Activated naive CD8-positive, alpha-beta T cell treated with anti-CD3 and anti-CD28 coated beads, Interleukin-2, amount 50 U/mL, for 24 hours (primary cell): ENCODE data around the gene KCNK3.

Source experiments
- ATAC-seq: fragments of 150-1000 bp; cut with Tn5 transposase; one replicate; pipeline ENCODE4 v1.10.0; 2021
- DNase-seq: peaks from one replicate; pipeline ENCODE4 v3.0.0; 2021
- H3K27ac Mint-ChIP-seq: one replicate; pipeline ENCODE4 v1.8.0; 2021; ENCODE audit warnings: mild to moderate bottlenecking, mixed read lengths
- H3K27me3 Mint-ChIP-seq: one replicate; pipeline ENCODE4 v1.8.0; 2021; ENCODE audit warnings: mixed read lengths
- H3K36me3 Mint-ChIP-seq: one replicate; pipeline ENCODE4 v1.8.0; 2021; ENCODE audit warnings: low read depth, mixed read lengths
- H3K4me1 Mint-ChIP-seq: one replicate; pipeline ENCODE4 v1.8.0; 2021; ENCODE audit warnings: mixed read lengths
- H3K4me3 Mint-ChIP-seq: one replicate; pipeline ENCODE4 v1.8.0; 2021; ENCODE audit warnings: mild to moderate bottlenecking, moderate library complexity, mixed read lengths
- H3K9me3 Mint-ChIP-seq: one replicate; pipeline ENCODE4 v1.8.0; 2021; ENCODE audit warnings: mixed read lengths

Gene KCNK3

GRCh38 chr2:26722328-26722727 lies 29.8 kb downstream of the KCNK3 start:
- H3K36me3 Mint-ChIP-seq, result no peaks in the 10 kb centered on the region
- peaks cover 3% of the 10 kb centered on the region for H3K27me3 Mint-ChIP-seq
- no peaks in the 10 kb centered on the region for H3K4me1 Mint-ChIP-seq
- H3K4me3 Mint-ChIP-seq, result no peak overlapping the region
- DNase-seq (no peak), ATAC-seq (no peak)
- H3K9me3 Mint-ChIP-seq, result no peaks in the 10 kb centered on the region
- no peak overlapping the region for H3K27ac Mint-ChIP-seq

- H3K9me3 Mint-ChIP-seq, result no peaks in the 10 kb centered on the region
Measured at GRCh38 chr2:26722911-26723310, 30.4 kb downstream of the KCNK3 start.

DNA sequence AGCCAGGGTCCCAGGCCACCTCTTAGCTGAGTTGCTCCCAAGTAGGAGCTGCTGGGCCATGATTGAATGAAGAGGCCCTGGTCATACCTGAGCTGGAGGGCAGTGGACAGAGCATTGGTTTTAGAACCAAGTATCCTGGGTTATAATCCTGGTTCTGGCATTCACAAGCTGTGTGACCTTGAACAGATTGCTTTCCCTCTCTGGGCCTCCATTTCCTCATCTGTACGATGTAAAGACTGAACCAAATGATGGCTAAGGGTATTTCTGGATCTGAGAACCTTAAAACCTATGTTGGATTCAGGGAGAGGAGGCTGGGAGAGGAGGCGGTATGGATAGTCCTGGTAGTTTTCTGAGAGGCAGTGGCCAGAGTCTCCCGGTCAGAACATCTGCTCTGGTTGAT lies 31.0 kb downstream of the KCNK3 start:
- DNase-seq (no peak), ATAC-seq (no peak)
- H3K9me3 Mint-ChIP-seq, result no peaks in the 10 kb centered on the region
- H3K4me3 Mint-ChIP-seq, result no peak overlapping the region
- no peaks in the 10 kb centered on the region for H3K4me1 Mint-ChIP-seq
- H3K27ac Mint-ChIP-seq, result no peak overlapping the region
- peaks cover 4% of the 10 kb centered on the region for H3K27me3 Mint-ChIP-seq
- no peaks in the 10 kb centered on the region for H3K36me3 Mint-ChIP-seq

More at GRCh38 chr2:26722911-26723310, 30.4 kb downstream of the KCNK3 start:
- no peaks in the 10 kb centered on the region for H3K36me3 Mint-ChIP-seq
- H3K4me3 Mint-ChIP-seq, result no peak overlapping the region
- no peak overlapping the region for H3K27ac Mint-ChIP-seq
- peaks cover 4% of the 10 kb centered on the region for H3K27me3 Mint-ChIP-seq
- H3K4me1 Mint-ChIP-seq, result no peaks in the 10 kb centered on the region
- no peak for ATAC-seq
- DNase-seq, result no peak

DNA sequence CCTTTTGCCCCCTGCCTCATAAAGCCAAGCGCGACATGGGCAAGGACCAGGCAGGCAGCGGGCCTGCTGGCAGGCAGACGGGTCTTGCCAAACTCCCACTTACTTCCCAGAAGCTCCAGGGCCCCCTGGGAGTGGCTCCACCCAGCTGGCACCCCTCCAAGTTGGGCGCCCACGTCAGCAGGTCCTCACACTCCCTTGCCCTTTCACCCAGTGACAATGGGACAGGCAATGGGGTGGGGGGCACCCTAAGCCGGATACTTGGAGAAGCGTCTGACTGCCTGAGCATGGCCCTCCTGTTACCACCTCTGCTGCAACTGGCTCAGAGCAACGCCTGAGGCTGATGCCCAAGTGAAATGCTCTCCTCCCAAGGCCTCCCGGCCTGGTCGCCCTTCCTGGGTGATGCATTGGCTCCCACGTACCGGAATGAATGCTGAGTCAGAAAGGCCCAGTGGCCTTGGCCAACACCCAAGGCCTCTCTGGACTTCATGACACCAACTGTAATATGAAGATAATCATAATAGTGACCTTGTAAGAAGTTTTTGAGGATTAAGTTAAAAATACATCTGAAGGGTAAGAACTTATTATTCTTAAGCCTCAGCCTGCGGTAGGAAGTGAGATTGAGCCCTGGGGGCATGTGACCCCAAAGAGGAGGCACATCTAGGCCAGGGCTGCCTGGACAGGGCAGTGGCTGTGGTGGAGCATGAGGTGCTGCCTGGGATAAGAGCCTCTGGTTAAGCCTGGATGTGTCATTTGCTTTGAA lies 31.6 kb downstream of the KCNK3 start:
- ATAC-seq (no peak), DNase-seq (no peak)
- H3K4me3 Mint-ChIP-seq, result no peak overlapping the region
- H3K27ac Mint-ChIP-seq, result no peak overlapping the region
- no peaks in the 10 kb centered on the region for H3K36me3 Mint-ChIP-seq
- H3K27me3 Mint-ChIP-seq, result peaks cover 8% of the 10 kb centered on the region
- H3K4me1 Mint-ChIP-seq, result no peaks in the 10 kb centered on the region
- H3K9me3 Mint-ChIP-seq, result no peaks in the 10 kb centered on the region

- ATAC-seq (no peak), DNase-seq (no peak)
- Mint-ChIP-seq H3K27me3 (peaks cover 8% of the 10 kb centered on the region), H3K9me3 (no peaks in the 10 kb centered on the region), H3K4me1 (no peaks in the 10 kb centered on the region), H3K4me3 (no peak overlapping the region), H3K36me3 (no peaks in the 10 kb centered on the region), H3K27ac (no peak overlapping the region)
Measured at GRCh38 chr2:26724784-26725520, 32.4 kb downstream of the KCNK3 start.

- H3K36me3 Mint-ChIP-seq, result no peaks in the 10 kb centered on the region
- ATAC-seq (no peak), DNase-seq (no peak)
- no peak overlapping the region for H3K4me3 Mint-ChIP-seq
- no peak overlapping the region for H3K27ac Mint-ChIP-seq
- no peaks in the 10 kb centered on the region for H3K4me1 Mint-ChIP-seq
- no peaks in the 10 kb centered on the region for H3K9me3 Mint-ChIP-seq
- peaks cover 8% of the 10 kb centered on the region for H3K27me3 Mint-ChIP-seq
Measured at GRCh38 chr2:26725521-26725820, 32.9 kb downstream of the KCNK3 start.

DNA sequence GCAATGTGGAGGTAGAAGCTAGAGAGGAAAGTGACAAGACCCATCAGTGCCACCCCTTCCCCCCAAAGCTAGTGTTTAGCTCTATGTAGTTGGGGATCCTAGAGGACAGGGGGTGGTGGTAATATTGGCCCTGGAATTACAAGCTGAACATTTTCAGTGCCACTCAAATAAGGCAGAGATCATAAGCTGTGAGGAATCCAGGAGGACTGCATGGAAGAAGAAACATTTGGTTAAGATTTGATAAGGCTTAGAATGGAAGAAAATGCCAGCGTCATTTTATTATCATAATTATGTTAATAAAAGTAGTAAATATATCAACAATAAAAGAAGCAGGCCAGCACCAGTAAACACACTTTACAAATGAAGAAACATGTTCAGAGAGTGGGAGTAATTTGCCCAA lies 33.7 kb downstream of the KCNK3 start:
- no peak for ATAC-seq
- Mint-ChIP-seq H3K36me3 (no peaks in the 10 kb centered on the region), H3K4me1 (no peaks in the 10 kb centered on the region), H3K4me3 (no peak overlapping the region), H3K27me3 (peaks cover 8% of the 10 kb centered on the region), H3K9me3 (no peaks in the 10 kb centered on the region), H3K27ac (no peak overlapping the region)
- no peak for DNase-seq

DNA sequence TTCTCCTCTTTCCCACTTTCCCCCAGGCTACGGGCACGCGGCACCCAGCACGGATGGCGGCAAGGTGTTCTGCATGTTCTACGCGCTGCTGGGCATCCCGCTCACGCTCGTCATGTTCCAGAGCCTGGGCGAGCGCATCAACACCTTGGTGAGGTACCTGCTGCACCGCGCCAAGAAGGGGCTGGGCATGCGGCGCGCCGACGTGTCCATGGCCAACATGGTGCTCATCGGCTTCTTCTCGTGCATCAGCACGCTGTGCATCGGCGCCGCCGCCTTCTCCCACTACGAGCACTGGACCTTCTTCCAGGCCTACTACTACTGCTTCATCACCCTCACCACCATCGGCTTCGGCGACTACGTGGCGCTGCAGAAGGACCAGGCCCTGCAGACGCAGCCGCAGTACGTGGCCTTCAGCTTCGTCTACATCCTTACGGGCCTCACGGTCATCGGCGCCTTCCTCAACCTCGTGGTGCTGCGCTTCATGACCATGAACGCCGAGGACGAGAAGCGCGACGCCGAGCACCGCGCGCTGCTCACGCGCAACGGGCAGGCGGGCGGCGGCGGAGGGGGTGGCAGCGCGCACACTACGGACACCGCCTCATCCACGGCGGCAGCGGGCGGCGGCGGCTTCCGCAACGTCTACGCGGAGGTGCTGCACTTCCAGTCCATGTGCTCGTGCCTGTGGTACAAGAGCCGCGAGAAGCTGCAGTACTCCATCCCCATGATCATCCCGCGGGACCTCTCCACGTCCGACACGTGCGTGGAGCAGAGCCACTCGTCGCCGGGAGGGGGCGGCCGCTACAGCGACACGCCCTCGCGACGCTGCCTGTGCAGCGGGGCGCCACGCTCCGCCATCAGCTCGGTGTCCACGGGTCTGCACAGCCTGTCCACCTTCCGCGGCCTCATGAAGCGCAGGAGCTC lies 35.4 kb downstream of the KCNK3 start:
- ATAC-seq, result no peak
- no peaks in the 10 kb centered on the region for H3K36me3 Mint-ChIP-seq
- no peaks in the 10 kb centered on the region for H3K9me3 Mint-ChIP-seq
- peaks cover 8% of the 10 kb centered on the region for H3K27me3 Mint-ChIP-seq
- H3K4me1 Mint-ChIP-seq, result no peaks in the 10 kb centered on the region
- DNase-seq, result no peak
- H3K27ac Mint-ChIP-seq, result no peak overlapping the region
- H3K4me3 Mint-ChIP-seq, result no peak overlapping the region

DNA sequence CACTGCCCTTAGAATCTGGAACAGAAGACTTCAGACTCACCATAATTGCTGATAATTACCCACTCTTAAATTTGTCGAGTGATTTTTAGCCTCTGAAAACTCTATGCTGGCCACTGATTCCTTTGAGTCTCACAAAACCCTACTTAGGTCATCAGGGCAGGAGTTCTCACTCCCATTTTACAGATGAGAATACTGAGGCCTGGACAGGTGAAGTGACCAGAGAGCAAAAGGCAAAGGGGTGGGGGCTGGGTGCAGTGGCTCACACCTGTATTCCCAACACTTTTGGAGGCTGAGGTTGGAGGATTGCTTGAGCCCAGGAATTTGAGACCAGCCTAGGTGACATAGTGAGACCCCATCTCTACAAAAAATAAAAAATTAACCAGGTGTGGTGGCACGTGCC lies 36.8 kb downstream of the KCNK3 start:
- Mint-ChIP-seq H3K27ac (no peak overlapping the region), H3K9me3 (no peaks in the 10 kb centered on the region), H3K36me3 (no peaks in the 10 kb centered on the region), H3K4me3 (no peak overlapping the region), H3K27me3 (peaks cover 13% of the 10 kb centered on the region), H3K4me1 (no peaks in the 10 kb centered on the region)
- DNase-seq, result no peak
- no peak for ATAC-seq

- Mint-ChIP-seq H3K9me3 (no peaks in the 10 kb centered on the region), H3K4me3 (no peak overlapping the region), H3K4me1 (no peaks in the 10 kb centered on the region), H3K27ac (no peak overlapping the region), H3K36me3 (no peaks in the 10 kb centered on the region), H3K27me3 (peaks cover 13% of the 10 kb centered on the region)
- ATAC-seq (no peak), DNase-seq (no peak)
Measured at GRCh38 chr2:26730549-26731344, 38.2 kb downstream of the KCNK3 start.

DNA sequence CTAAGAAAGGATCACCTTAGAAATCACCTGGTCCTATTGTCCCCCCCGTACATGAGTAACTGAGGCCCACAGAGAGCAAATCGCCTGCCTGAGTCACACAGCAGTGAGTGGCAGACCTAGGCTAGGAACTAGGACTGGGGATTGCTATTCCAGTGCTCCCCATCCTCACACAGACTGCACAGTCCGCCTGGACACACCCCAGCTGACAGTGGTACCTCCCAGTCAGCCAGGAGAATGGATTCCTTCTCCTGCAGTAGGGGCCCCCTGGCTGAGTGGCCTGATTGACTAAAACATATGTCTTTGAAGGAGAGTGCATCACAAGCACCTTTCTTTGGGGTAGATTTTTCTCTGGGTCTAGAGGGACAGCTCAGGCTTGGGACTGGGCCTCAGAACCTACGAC lies 39.2 kb downstream of the KCNK3 start:
- H3K4me3 Mint-ChIP-seq, result no peak overlapping the region
- no peaks in the 10 kb centered on the region for H3K9me3 Mint-ChIP-seq
- DNase-seq (no peak), ATAC-seq (no peak)
- H3K27me3 Mint-ChIP-seq, result peaks cover 15% of the 10 kb centered on the region
- no peak overlapping the region for H3K27ac Mint-ChIP-seq
- no peaks in the 10 kb centered on the region for H3K4me1 Mint-ChIP-seq
- no peaks in the 10 kb centered on the region for H3K36me3 Mint-ChIP-seq

DNA sequence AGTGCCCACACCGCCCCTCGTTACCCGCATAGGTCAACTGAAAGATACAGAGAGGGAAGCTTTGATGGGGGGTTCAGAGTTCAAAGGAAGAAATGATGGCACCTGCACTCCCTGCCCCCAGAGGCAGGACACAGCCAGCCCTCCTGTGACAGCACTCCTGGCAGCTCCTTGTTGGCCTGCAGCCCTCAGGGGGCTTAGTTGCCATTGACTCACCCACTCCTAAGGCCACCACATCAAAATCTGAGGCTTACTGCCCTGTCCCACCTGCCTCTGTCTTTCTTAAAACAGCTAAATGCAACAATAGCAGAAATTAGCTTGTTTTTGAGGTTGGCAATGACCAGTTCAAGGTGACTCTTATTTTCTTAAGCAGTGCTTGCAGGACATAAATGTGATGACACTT lies 39.9 kb downstream of the KCNK3 start:
- Mint-ChIP-seq H3K4me3 (no peak overlapping the region), H3K4me1 (no peaks in the 10 kb centered on the region), H3K27ac (no peak overlapping the region), H3K9me3 (no peaks in the 10 kb centered on the region), H3K27me3 (peaks cover 11% of the 10 kb centered on the region), H3K36me3 (no peaks in the 10 kb centered on the region)
- no peak for ATAC-seq
- no peak for DNase-seq

GRCh38 chr2:26733413-26733812 lies 40.9 kb downstream of the KCNK3 start:
- Mint-ChIP-seq H3K27ac (no peak overlapping the region), H3K36me3 (no peaks in the 10 kb centered on the region), H3K4me3 (no peak overlapping the region), H3K9me3 (no peaks in the 10 kb centered on the region), H3K4me1 (no peaks in the 10 kb centered on the region), H3K27me3 (peaks cover 11% of the 10 kb centered on the region)
- no peak for DNase-seq
- no peak for ATAC-seq

DNA sequence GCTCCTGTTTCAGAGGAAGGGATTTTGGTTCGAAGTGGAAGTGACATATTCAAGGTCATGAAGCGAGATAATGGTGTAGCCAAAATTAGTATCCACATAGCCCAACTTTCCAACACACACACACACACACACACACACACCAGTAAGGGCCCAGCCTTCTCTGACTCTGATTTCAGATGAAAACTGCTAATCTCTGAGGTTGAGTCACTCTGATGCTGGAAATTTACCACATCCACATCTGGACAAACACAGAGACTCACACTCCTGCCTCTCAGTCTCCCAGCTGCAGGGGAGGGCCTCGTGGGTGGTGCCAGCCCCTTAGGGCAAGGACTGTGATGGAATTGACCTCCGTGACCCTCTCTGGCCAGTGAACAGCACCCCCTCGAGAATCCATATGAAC lies 42.6 kb downstream of the KCNK3 start:
- DNase-seq, result no peak
- Mint-ChIP-seq H3K27me3 (peaks cover 7% of the 10 kb centered on the region), H3K9me3 (no peaks in the 10 kb centered on the region), H3K4me3 (no peak overlapping the region), H3K36me3 (no peaks in the 10 kb centered on the region), H3K27ac (no peak overlapping the region), H3K4me1 (no peaks in the 10 kb centered on the region)
- no peak for ATAC-seq
